ENCODE measurements around the gene PCARE. TPM values are rescaled to one million over a fixed set of nuclear protein-coding genes. Genes with fewer than 3 reads are reported as not detected.

The PCARE gene
- total and polyA plus RNA-seq, 4 donors, result 0.01 to 0.09 (median 0.04) TPM; not detected in 1

DNA sequence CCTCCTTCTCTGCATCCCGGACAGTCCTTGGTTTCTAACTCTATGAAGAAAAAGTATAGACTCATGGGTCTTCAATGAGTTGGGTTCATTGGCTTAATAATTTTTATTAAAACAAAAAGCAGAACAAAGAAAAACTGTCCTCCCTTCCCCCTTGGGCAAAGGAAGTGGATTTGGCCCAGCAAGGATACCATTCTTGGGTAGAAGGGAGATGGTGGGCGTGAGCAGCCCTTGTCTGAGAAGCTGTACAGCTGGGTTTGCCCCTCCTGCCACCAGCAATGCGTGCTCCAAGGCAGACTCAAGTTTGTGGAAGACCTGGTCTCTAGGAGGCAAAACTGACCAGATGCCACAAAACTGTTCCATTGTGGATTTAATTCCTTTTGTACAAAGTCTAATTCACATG lies 12.7 kb downstream of the PCARE start:
- ATAC-seq (ENCODE audit: insufficient read depth, low FRiP score) (no peak), DNase-seq (no peak)
- Histone ChIP-seq H3K4me3 (no peak overlapping the region), H3K36me3 (ENCODE audit: control insufficient read depth in 4 of 4, insufficient read depth in 4 of 4, low read length in 4 of 4) (no peaks in the 10 kb centered on the region), H3K9me3 (ENCODE audit: control insufficient read depth in 4 of 4, insufficient read depth in 3 of 4, low read length in 3 of 4) (no peaks in the 10 kb centered on the region), H3K27ac (ENCODE audit: low read depth in 1 of 2, low read length in 1 of 2) (no peak overlapping the region), H3K4me1 (ENCODE audit: control insufficient read depth in 5 of 5, insufficient read depth in 5 of 5, low read length in 5 of 5) (peaks cover 0 to 64% (median 21%) of the 10 kb centered on the region in 5 donors), H3K27me3 (ENCODE audit: control insufficient read depth in 3 of 3, insufficient read depth in 3 of 3, low read length in 2 of 3) (no peaks in the 10 kb centered on the region), H3K9ac (ENCODE audit: insufficient read depth in 1 of 2, low read length in 2 of 2) (no peak overlapping the region)
- TF ChIP-seq, protein P1, sequence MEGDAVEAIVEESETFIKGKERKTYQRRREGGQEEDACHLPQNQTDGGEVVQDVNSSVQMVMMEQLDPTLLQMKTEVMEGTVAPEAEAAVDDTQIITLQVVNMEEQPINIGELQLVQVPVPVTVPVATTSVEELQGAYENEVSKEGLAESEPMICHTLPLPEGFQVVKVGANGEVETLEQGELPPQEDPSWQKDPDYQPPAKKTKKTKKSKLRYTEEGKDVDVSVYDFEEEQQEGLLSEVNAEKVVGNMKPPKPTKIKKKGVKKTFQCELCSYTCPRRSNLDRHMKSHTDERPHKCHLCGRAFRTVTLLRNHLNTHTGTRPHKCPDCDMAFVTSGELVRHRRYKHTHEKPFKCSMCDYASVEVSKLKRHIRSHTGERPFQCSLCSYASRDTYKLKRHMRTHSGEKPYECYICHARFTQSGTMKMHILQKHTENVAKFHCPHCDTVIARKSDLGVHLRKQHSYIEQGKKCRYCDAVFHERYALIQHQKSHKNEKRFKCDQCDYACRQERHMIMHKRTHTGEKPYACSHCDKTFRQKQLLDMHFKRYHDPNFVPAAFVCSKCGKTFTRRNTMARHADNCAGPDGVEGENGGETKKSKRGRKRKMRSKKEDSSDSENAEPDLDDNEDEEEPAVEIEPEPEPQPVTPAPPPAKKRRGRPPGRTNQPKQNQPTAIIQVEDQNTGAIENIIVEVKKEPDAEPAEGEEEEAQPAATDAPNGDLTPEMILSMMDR (IDR thresholded peaks at IDR 0.05; ENCODE audit: control extremely low read depth, extremely low read depth), result no peak
- 77 to 83% methylated on average over 3 of the region's 3 CpGs for WGBS, 2 donors

DNA sequence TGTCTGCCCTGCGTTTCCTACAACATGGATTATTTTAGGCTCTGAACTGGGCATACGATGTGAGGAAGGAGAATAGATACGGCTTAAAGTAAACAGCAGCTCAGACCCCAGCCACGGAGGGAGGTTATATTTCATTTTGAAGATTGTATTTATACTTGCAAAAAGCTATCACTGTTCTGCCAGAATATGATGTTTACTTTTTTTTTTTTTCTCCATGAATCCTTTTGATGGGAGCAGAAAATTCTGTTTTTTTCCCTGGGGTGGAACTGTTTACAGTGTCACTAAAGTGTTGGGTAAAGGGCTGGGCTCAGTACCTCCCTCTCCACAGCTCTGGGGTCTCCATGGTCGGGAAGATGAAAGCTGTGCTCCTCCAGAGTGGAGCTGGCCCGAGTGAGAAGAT lies 13.1 kb downstream of the PCARE start:
- TF ChIP-seq, protein P1 (IDR thresholded peaks at IDR 0.05; ENCODE audit: control extremely low read depth, extremely low read depth), result no peak
- ATAC-seq (ENCODE audit: insufficient read depth, low FRiP score) (no peak), DNase-seq (peak in 2 of 3 donors; percentile 52 to 58)
- WGBS, 2 donors, result 57 to 80% methylated on average over 6 of the region's 6 CpGs
- H3K36me3 ChIP-seq (ENCODE audit: control insufficient read depth in 4 of 4, insufficient read depth in 4 of 4, low read length in 4 of 4), result no peaks in the 10 kb centered on the region
- peaks cover 0 to 60% (median 21%) of the 10 kb centered on the region in 5 donors for H3K4me1 ChIP-seq (ENCODE audit: control insufficient read depth in 5 of 5, insufficient read depth in 5 of 5, low read length in 5 of 5)
- no peak overlapping the region for H3K4me3 ChIP-seq
- no peaks in the 10 kb centered on the region for H3K9me3 ChIP-seq (ENCODE audit: control insufficient read depth in 4 of 4, insufficient read depth in 3 of 4, low read length in 3 of 4)
- no peak overlapping the region for H3K27ac ChIP-seq (ENCODE audit: low read depth in 1 of 2, low read length in 1 of 2)
- H3K27me3 ChIP-seq (ENCODE audit: control insufficient read depth in 3 of 3, insufficient read depth in 3 of 3, low read length in 2 of 3), result no peaks in the 10 kb centered on the region
- H3K9ac ChIP-seq (ENCODE audit: insufficient read depth in 1 of 2, low read length in 2 of 2), result no peak overlapping the region

DNA sequence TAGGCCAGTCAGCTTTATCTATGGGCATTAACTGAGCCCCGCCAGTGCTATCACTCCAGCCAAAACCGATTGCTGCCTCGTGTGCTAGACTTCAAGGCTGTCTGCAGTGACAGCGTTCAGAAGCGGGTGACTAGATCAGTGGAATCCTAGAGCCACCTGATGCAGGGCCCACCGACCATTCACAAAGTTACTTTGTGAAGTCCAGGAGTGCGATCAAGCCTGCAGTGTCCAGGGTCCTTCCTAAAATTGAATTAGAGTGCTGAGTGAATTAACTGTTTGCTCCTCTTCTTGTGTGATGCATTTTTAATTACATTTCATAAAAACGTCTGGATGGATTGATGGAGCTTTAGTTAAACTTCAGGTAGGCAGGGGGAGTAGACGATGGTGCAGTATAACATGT lies 13.9 kb downstream of the PCARE start:
- Histone ChIP-seq H3K4me3 (no peak overlapping the region), H3K27me3 (ENCODE audit: control insufficient read depth in 3 of 3, insufficient read depth in 3 of 3, low read length in 2 of 3) (no peaks in the 10 kb centered on the region), H3K36me3 (ENCODE audit: control insufficient read depth in 4 of 4, insufficient read depth in 4 of 4, low read length in 4 of 4) (no peaks in the 10 kb centered on the region), H3K9ac (ENCODE audit: insufficient read depth in 1 of 2, low read length in 2 of 2) (no peak overlapping the region), H3K9me3 (ENCODE audit: control insufficient read depth in 4 of 4, insufficient read depth in 3 of 4, low read length in 3 of 4) (no peaks in the 10 kb centered on the region), H3K27ac (ENCODE audit: low read depth in 1 of 2, low read length in 1 of 2) (no peak overlapping the region), H3K4me1 (ENCODE audit: control insufficient read depth in 5 of 5, insufficient read depth in 5 of 5, low read length in 5 of 5) (peaks cover 0 to 53% (median 21%) of the 10 kb centered on the region in 5 donors)
- TF ChIP-seq, protein P1 (IDR thresholded peaks at IDR 0.05; ENCODE audit: control extremely low read depth, extremely low read depth), result no peak
- no peak for ATAC-seq (ENCODE audit: insufficient read depth, low FRiP score)
- 73 to 86% methylated on average over 9 of the region's 9 CpGs for WGBS, 2 donors
- DNase-seq, result no peak

DNA sequence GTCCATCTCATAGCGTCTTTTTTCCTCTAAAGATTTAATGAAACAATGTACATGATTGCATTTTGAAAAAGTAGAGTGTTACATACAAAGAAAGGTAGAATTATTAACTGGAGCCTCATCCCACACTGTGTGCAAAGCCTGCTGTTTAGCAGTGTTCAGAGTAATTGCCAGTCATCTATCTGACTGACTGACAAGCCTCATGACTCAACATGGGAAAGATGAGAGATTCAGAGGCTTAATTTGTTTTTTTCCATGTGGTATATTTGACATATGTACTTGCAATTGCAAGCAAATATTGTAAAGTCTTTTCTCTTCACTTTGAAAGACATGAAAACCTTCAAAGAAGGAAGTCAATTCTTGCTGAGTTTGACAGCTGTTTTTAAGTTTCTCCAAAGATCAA lies 14.7 kb downstream of the PCARE start:
- no peaks in the 10 kb centered on the region for H3K9me3 ChIP-seq (ENCODE audit: control insufficient read depth in 4 of 4, insufficient read depth in 3 of 4, low read length in 3 of 4)
- DNase-seq (no peak), ATAC-seq (ENCODE audit: insufficient read depth, low FRiP score) (no peak)
- WGBS, 2 donors, result 90 to 97% methylated on average over 1 of the region's 1 CpG
- H3K4me1 ChIP-seq (ENCODE audit: control insufficient read depth in 5 of 5, insufficient read depth in 5 of 5, low read length in 5 of 5), result peaks cover 0 to 45% (median 18%) of the 10 kb centered on the region in 5 donors
- no peaks in the 10 kb centered on the region for H3K27me3 ChIP-seq (ENCODE audit: control insufficient read depth in 3 of 3, insufficient read depth in 3 of 3, low read length in 2 of 3)
- no peak overlapping the region for H3K9ac ChIP-seq (ENCODE audit: insufficient read depth in 1 of 2, low read length in 2 of 2)
- TF ChIP-seq, protein P1 (IDR thresholded peaks at IDR 0.05; ENCODE audit: control extremely low read depth, extremely low read depth), result no peak
- no peak overlapping the region for H3K27ac ChIP-seq (ENCODE audit: low read depth in 1 of 2, low read length in 1 of 2)
- no peak overlapping the region for H3K4me3 ChIP-seq
- no peaks in the 10 kb centered on the region for H3K36me3 ChIP-seq (ENCODE audit: control insufficient read depth in 4 of 4, insufficient read depth in 4 of 4, low read length in 4 of 4)

Data from lung (tissue), 12 donors.